ENCODE data around the gene GPR84.

DNA sequence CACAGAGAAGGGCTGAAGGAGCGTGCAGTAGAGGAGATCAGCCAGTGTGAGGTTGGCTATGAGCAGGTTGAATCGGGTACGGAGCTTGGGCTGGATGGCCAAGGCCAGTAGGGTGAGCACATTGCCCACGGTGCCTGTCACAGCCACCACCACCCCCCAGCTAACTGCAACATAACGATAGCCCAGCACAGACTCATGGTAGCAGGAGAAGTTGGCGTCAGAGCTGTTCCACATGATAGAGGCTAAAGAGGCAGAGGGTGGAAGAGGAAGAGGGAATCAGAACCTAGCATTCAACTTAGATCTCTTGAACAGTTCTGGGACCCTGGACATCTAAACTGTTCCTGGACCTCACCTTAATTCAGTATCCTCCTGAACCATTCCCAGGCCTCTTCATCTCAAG is 668 bp downstream of the GPR84 start:
- TF ChIP-seq, protein P1, sequence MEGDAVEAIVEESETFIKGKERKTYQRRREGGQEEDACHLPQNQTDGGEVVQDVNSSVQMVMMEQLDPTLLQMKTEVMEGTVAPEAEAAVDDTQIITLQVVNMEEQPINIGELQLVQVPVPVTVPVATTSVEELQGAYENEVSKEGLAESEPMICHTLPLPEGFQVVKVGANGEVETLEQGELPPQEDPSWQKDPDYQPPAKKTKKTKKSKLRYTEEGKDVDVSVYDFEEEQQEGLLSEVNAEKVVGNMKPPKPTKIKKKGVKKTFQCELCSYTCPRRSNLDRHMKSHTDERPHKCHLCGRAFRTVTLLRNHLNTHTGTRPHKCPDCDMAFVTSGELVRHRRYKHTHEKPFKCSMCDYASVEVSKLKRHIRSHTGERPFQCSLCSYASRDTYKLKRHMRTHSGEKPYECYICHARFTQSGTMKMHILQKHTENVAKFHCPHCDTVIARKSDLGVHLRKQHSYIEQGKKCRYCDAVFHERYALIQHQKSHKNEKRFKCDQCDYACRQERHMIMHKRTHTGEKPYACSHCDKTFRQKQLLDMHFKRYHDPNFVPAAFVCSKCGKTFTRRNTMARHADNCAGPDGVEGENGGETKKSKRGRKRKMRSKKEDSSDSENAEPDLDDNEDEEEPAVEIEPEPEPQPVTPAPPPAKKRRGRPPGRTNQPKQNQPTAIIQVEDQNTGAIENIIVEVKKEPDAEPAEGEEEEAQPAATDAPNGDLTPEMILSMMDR (IDR thresholded peaks at IDR 0.05) = no peak
- TF ChIP-seq POLR2A (IDR thresholded peaks at IDR 0.05) = no peak
- TF ChIP-seq EP300 (IDR thresholded peaks at IDR 0.05) = no peak

Measured in tibial nerve (tissue), 4 donors.